Epidermal melanocyte (primary cell): ENCODE data around the gene ACER1.
"Not testable (repeated sequence)": the region's sequence is repeated elsewhere in the genome, so short reads cannot be mapped to it uniquely, and the experiment has no call there.

Source experiments
- DNase-seq: peaks from one replicate; pipeline ENCODE4 v3.0.0; 2011; ENCODE audit warnings: low spot score; ENCODE audit not compliant: insufficient read length

Gene ACER1

DNA sequence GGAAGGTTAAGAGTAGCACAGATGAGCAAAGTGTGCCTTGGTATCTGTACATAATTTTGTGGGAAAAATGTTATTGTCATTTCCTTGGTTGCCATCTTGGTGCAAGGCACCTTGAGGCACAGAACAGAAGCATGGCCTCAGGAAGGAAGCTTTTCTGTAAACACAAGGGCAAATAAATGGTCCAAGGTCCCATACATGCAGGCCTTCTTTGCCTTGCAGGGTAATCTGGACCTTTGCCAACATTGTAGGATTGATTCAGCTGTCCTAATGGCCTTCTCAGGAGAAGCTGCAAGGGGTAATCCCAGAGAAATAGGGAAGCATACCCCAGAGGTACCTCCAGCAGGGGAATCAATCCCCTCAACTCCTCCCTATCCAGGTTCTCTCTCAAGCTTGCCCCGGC lies 44.7 kb downstream of the ACER1 start:
- DNase-seq: no peak

DNA sequence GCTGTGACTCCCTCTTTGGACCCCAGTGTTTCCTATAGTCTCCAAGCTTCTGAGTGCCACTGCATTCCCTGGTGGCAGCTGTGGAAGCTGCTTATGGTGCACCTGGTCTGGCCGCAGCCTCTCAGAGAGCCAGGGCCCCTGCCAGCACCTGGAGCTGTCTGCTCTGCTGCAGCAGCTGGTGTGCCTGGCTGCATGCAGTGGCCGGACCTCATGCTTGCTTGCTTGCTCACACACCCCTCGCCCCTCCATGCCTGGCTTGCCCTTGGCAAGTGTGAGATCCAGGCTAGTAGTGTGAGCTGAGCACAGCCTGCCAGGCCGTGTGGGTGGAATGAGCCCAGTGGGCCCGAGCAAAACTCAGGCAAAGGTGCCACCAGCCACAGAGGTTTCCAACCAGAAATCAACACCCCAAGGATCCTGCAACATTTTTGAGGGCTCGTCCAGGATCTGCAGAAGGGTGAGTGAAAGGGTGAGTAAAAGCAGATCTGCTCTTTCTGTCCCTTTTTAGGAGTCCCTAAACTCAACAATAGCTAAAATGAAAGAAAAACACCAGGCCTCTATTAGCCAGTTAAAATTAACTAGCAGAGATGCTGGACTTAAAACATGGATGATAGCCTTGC lies 46.0 kb downstream of the ACER1 start:
- no peak for DNase-seq

DNA sequence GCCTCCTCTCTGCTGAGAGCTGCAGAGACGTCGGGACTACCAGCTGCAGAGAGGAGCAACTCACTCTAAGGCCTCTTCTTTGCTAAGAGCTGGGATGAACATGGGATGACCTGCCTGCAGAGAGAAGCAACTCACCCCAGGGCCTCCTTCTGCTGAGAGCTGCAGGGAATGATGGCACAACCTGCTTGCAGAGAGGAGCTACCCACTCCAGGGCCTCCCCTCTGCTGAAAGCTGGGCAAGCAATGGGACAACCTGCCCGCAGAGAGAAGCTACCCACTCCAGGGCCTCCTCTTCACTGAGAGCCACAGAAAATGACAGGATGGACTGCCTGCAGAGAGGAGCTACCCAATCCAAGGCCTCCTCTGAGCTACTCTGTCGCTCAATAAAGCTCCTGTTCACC lies 46.7 kb downstream of the ACER1 start:
- no peak for DNase-seq

DNA sequence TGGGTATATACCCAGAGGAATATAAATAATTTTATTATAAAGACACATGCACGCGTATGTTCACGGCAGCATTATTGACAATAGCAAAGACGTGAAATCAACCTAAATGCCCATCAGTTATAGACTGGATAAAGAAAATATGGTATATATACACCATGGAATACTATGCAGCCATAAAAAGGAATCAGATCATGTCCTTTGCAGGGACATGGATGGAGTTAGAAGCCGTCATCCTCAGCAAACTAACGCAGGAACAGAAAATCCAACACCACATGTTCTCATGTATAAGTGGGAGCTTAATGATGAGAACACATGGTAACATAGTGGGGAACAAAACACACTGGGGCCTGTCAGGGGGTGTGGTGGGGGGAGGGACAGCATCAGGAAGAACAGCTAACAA lies 51.0 kb downstream of the ACER1 start:
- not testable (repeated sequence) for DNase-seq

DNA sequence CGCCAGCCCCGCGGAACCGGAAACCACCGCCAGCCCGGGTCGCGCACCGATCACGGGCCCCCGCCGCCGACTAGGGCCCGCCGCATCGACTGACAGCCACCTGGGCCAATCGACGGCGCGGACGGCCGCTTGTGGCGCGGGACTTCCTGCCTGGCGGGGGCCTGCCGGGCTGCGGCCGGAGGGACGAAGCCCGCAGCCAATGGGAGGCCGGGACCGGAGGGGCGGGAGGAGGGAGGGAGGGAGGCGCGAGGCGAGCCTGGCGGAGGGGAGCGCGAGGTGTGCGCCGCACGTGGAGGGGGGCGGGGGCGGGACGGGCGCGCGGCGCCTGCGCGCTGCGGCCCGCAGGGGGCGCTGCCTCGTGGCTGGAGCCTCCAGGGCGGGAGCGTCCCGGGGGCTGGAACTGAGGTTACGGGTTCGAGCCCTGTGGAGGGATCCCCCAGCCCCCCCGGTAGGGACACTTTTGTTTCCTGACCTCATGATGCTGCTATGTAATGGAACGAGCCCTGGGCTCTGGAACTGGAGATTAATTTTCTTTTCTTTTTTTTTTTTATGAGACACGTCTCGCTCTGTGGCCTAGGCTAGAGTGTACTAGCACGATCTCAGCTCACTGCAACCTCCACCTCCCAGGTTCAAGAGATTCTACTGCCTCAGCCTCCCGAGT lies 53.4 kb downstream of the ACER1 start, which contains the start of gene MLLT1:
TSS of gene MLLT1 (minus strand) at position 45 of the 661 bp plus-strand sequence. CDS start 191 bp downstream, outside the sequence.
- DNase-seq: peak; percentile 98

DNA sequence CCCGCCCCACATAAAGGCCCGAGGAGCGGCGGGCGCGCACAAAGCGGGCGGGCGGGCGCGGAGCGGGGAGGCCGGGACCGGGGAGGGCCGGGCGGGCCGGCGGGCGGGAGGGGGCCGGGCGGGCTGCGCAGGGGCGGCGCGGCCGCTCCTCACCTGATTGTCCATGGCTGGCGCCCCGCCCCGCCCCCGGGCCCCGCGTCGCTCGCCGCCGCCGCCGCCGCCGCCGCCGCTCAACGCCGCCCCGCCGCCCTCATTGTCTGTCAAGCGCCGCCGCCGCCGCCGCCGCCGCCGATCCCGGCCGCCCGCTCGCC lies 53.8 kb downstream of the ACER1 start:
- DNase-seq: no peak

DNA sequence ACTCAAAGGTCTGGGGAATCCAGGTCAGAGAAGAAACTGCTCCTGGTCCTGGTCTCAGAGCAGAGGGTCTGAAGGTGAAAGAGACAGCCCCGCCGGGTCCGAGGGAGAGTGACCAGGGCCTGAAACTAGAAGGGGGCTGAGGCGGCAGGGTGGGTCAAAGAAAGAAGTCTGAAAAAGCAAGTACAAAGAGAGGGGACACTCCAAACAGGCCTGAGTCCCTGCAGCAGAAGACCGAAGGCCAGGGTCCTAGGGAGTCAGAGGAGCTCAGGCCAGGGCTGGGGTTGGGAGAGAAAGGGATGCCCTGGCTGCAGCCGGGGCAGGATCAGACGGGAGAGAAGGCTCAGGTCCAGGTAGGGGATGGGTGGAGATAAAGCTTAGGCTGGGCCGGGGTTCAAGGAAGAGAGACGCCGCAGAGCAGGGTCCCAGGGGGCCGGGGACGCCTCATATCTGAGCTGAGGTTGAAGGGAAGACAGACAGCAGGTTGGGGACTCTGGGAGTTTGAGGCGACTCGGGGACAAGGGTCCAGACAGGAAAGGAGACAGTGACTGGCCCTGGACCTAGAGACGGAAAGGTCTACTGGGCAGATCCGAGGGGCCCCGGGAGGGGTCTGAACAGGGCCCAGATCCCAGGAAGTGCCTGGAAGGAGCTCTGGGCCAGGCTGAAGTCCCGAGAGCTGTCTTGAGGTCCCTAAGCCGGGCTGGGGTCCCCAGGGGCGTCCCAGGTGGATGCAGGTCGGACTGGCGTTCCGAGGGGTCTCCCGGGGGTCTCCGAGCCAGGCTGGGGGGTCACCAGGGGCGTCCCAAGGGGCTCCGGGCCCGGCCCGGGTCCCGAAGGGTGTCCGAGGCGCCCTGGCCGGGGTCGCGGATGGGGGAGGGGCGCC lies 54.4 kb downstream of the ACER1 start:
- DNase-seq: no peak

DNA sequence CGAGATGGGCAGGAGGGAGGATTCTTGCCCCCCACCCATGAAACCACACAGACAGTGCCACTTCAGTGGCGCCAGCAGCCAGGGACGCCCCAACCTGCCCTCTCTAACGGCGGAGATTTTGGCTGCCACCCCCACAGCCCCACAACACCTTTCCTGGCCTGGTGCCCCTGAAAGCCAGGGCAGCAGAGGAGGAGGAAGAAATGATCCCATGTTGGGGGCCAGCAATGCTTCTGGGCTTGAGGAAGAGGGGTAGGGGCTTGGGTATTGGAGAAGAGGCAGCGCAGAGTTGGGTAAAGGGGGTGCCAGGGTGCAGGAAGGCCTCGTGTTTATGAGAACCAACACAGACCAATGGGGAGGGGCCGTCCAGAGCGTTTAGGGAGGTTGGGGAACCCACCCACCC lies 55.4 kb downstream of the ACER1 start:
- DNase-seq: no peak

DNA sequence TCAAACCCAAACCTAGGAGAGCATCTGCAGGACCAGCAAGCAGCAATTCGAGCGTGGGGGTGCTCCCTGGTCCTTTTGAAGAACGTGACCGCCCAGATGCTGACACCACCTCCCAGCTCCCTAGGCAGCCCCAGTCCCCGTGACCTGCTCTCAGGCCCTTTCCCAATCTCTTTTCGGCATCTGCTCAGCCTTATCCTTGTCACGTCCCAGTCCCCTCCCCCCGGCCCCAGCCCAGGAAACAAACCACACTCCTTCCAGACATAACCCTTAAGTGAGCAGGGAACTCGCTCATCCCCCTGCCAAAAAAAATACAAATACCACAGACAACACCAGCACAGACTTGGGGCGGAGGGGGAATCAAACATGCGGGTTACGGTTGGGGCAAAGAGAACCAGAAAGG lies 57.0 kb downstream of the ACER1 start:
- no peak for DNase-seq

DNA sequence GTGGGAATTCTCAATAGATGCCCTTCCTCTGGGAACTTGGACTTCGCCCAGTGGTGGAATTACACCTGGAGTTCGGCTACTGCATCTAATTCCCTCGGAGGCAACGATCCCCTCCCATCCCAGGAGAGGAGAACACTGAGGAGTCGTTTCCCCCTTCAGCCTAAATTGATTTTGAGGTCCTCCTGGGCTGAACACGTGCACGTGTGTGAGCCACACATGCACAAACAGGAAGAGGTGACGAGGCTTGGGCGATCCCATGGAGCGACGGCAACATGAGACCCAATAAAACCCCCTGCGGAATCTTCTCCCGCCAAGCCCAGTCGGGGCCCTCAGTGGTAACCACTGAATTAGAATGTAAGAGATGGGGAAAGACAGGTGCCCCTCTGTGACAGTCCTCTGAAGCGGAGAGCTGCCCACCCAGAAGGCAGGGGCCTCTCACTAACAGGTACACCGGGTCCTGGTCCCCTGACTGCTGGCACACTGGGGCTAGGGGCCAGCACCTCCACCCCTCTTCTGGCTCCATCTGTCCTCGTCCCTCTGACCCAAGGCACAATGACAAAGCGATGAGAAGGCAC lies 58.2 kb downstream of the ACER1 start:
- no peak for DNase-seq

DNA sequence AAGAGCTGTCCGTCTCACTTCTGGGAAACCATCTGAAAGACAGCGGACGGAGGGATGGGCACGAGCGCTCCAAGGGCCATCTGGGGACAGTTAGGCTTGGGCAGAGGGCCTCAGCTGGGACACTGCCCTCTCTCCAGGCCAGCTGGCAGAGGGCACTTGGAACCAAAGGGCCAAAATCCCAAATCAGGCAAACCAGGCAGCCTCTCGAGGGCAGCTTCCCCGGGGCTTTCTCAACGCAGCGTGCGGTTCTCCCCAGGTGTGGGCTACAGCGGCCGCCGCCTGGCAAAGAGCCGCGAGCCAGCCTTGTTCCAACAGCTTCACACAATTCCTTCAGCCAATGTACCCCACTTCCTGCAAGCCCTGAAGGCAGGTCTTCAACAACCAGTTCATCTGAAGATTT lies 58.7 kb downstream of the ACER1 start:
- no peak for DNase-seq

DNA sequence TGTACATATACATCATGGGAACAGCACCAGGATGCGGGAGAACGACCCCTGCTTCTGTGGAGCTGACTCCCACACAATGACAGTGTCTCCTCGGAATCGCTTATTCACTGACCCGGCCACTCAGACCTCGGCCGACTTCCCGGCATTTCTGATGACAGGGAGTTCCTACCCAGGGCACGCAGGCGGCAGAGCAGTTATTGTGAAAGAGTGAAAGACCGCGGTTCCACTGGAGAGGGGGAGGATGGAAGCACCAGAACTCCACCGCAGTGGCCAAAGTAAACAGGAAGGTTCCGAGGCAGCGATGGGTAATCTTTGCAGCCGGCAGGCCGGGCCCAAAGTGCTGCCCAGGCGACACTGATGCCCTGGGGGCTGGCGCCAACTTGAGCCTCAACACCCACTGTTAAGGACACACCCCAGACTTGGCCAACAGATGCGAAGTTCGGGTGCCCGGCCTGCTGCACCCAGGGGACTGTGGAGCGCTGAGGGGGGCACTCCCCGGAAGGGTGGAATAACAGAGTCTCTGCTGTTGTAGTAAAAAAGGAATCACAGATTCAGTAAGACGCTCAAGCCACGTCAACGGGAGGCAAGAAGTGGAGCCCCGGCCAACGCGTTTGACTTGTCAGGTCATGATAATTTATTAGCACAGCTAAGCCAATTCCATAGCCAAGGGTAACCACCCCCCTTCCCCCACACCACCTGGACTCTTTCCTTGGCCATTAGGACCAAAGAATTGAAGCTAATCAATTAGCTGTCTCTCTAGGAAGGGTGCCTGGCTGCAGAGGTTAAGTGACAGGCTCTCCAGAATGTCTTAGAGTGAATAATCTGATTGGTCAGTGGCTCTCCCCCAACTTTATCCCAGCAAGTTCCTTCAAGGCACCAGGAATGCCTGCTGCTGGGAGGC lies 59.5 kb downstream of the ACER1 start:
- peak; percentile 83 for DNase-seq

DNA sequence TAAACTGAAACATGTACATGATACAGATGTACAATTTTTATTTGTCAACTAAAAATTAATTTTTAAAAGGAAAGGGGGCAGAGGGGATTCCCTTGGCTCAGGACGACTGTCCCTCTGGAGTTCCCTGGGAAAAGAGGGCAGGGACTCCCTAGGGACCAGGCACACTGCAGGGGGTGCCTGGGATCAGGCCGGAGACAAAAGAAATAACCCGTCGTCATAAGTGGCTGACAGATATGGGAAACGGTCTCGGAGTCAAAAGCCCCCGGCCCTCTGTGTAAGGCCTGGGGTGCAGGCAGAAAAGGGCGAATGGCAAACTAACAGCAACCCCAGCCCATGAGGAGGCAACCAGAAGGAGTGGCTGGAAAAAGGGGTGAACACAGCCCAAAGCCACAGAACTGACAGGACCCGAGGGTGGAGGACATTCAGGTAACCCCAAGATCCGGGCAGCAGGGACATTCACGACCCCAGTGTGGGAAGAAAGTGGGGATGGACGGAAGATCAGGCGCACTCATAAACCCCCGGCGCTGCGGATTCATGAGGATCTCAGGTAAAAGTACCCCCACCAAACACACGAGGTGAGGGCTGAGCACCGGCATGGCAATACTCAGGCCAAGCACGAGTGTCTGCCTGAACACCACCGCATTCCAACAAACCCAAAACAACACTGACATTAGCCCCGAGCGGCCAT lies 60.4 kb downstream of the ACER1 start:
- DNase-seq: no peak

DNA sequence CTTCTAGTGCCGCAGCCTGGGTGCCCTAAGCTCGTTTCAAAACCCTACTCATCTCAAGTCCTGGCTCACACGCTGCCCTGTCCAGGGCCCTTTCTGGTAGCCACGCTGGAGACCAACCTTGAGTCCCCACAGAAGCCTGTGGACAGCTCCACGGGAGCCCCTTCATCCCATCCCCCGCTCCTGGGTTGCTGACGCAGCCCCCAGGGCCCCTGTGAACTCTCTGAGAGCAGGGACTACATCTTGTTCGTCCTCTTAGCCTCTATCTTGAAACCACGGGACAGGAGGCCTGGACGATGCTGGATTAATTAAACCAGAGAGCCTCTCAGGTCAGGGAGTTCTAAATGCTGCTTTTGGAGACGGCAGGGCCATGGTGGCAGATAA lies 61.0 kb downstream of the ACER1 start:
- no peak for DNase-seq

DNA sequence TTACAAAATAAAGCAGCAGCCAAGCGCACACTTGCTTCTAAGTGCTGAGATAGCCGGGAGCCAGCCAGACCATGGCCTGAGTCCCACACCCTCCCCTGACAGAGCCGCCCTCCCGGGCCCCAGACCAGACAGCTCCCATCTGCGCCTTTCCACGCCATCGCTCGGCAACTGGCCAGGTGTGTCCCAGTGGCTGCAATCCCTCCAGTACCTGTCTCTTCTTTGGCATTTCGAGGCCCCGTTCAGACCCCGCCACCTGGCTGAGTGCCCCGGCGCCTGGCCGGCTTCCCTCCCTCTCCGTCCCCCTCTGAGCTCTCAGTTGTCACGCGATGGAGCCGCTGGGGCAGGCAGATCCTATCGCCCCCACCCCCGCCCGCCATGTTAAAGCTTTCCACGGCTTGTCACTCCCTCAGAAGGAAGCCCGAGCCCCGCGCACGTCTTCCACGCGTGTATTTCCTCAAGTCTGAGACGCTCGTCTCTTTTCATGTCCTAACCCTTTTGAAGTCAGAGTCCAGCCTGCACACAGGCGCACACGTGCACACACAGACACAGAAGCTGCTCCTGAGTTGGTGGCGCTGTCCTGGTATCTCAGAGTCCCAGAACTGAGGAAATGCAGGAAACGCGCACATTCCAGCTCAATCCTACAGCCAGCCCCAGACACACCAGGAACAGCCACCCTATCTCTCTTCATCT lies 61.5 kb downstream of the ACER1 start:
- DNase-seq: peak; percentile 55

DNA sequence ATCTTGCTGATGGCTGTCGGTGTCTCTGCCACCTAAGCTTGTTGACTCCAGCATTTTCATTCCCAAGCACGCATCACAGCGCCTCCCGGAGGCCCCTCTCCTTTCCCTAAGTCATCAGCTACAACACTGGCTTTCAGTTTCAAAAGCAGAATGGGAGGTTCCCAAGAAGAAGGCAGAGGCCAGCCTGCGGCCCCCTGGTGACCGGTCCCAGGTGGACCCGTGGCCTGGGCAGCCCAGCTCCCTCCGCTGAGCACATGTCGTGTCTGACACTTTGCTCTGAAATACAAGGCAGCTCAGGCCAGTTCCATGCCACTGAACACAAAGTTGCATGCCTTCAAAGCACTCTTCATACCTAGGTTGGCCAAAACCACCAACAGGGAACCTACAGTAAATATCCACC lies 62.2 kb downstream of the ACER1 start:
- DNase-seq: no peak

DNA sequence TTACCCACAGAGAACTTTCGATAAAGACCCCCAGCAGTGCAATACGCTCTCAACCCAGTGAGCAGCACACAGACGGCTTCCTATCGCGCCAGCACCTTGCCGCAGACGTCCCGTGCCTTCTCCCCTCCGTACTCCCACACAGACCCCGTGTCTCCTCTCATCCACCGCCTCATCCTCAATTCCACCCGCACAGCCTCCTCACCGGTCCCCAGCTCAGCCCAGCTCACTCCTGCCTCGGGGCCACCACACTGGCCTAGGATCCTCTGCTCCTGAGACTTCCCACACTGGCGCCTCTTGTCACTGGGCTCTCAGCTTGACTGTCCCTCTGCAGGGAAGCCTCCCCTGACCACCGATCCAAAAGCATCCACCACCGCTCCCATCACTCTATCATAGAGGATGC lies 62.6 kb downstream of the ACER1 start:
- DNase-seq: no peak

DNA sequence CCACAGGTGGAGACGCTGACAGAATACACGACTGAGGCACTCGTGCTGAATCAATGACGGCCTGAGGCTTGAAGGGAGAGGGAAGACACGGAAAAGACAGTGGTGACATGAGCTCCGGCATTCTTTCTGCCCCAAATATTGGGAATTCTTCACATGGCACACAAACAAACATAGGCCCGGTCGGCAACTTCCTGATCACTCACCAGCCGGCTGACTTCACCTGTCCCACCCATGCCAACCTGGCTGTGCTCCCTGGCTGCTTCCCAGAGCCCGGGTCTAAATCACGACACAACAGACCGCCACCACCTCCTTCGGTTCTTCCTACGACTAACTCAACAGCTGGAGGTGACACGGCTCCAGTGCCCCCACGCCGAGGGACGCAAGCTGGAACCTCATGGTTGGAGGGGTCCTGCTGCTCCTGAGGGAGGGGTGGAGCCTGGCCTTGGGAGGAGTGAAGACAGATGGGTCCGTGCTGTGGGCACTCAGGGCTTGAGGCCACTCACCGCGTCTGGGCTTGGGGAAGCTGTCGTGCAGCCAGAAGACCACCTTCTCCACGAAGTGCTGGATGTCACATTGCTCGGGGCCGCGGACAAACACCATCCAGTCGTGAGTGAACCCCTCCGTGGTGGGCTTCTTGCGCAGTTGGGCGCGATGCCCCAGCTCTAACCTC lies 63.2 kb downstream of the ACER1 start:
- DNase-seq: no peak

DNA sequence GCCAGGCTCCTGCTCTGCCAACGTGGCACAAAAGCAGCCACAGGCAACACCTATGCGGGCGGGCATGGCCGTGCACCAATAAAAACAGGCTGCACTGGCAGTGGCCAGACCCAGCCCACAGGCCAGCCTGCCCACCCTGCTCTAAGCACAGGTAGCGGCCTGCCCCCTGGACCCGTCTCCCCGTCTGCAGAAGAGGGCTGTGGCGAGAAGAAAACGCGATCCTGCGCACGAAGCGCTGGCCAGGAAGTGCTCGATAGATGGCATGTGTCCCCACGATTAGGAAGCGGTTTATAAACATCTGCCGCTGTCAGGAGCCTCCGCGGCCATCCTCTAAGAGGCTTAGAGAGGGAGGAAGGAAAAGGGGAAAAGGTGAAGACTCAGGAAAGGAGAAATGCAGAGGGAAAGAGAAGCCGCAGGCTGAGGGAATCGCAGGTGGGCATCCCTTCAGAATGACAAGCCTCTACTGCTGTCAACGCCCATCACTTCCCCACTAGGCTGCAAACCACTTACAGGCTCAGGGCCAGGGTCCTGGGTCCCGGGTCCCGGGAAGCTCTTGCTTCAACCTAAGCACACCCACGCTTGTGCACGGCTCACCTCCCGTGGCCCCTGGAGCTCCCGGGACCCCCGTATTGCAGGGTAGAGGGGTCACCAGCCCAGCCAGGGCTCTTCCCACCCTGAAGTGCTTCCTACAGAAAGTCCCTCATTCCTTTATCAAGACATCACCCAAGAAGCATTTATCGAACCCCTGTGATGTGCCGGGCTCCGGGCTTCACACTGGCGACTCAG lies 64.1 kb downstream of the ACER1 start:
- DNase-seq: no peak
